Measurements from ENCODE around the gene TBRG1. TPM values are rescaled to one million over a fixed set of nuclear protein-coding genes. Genes with fewer than 3 reads are reported as not detected.

Gene TBRG1
- total RNA-seq, 1 experiment from 2014 or later = 20.6 TPM

DNA sequence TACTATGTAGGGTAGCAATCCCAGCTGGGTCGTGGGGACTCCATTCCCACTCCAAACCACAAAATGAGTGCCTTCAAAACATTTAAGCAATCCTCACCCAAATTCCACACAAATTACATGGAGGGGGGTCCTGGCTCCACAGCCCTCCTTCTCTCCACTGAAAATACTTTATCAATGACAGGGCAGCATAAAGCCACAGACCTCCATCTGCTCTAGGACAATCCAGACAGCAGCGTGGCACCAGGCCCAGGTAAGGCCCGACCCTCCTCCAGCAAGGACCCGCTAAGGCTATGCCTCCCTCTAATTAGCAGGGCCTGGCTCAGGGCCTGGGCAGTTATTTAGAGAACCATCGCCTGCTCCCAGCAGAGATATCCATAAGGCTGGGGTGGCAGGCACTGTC, 11.6 kb upstream of the TBRG1 start, which contains the start of gene PANX3:
Gene PANX3 (plus strand): TSS at position 365 of the 400 bp plus-strand sequence. CDS start 129 bp downstream, outside the sequence.
- H3K4me2 ChIP-seq (ENCODE audit: low read length) = no peak within 1 kb of the TSS
- no TSS peak for BruUV-seq (replicated peaks)
- no peaks in the 10 kb centered on the region for H3K9me3 ChIP-seq (ENCODE audit: low read length)
- no peaks in the 10 kb centered on the region for H3K79me2 ChIP-seq (ENCODE audit: low read length)
- ChIA-PET POLR2A (ENCODE audit: unreplicated experiment) (no interaction called here), CTCF (no interaction called here)
- DNase-seq = no peak
- intact Hi-C loops (cut with micrococcal nuclease) = no loop called here
- H4K20me1 ChIP-seq (ENCODE audit: low read length) = no peaks in the 10 kb centered on the region
- H3K4me1 ChIP-seq (ENCODE audit: insufficient read depth, low read length) = no peaks in the 10 kb centered on the region
- no peaks in the 10 kb centered on the region for H3K36me3 ChIP-seq (ENCODE audit: low read depth, low read length)
- no peaks in the 10 kb centered on the region for H3K9me2 ChIP-seq (replicated peaks; ENCODE audit: low read length)
- ATAC-seq = no peak
- H2AFZ ChIP-seq (ENCODE audit: low read length) = no peak within 1 kb of the TSS
- no peak within 1 kb of the TSS for H3K27ac ChIP-seq (ENCODE audit: low read length)
- H3K4me3 ChIP-seq (ENCODE audit: low read length) = no peak within 1 kb of the TSS
- peaks cover 14% of the 10 kb centered on the region; the same call in 1 of the 2 replicates for H3K27me3 ChIP-seq (ENCODE audit: low read length)
- no peaks in the 10 kb centered on the region for H3F3A ChIP-seq (ENCODE audit: low read length, unreplicated experiment)
- TF ChIP-seq, protein P1, sequence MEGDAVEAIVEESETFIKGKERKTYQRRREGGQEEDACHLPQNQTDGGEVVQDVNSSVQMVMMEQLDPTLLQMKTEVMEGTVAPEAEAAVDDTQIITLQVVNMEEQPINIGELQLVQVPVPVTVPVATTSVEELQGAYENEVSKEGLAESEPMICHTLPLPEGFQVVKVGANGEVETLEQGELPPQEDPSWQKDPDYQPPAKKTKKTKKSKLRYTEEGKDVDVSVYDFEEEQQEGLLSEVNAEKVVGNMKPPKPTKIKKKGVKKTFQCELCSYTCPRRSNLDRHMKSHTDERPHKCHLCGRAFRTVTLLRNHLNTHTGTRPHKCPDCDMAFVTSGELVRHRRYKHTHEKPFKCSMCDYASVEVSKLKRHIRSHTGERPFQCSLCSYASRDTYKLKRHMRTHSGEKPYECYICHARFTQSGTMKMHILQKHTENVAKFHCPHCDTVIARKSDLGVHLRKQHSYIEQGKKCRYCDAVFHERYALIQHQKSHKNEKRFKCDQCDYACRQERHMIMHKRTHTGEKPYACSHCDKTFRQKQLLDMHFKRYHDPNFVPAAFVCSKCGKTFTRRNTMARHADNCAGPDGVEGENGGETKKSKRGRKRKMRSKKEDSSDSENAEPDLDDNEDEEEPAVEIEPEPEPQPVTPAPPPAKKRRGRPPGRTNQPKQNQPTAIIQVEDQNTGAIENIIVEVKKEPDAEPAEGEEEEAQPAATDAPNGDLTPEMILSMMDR (conservative IDR thresholded peaks at IDR 0.05; ENCODE audit: low read depth, low read length) = no peak
- no peak for TF ChIP-seq EZH2 (IDR thresholded peaks at IDR 0.05; ENCODE audit: low read length, unreplicated experiment)
- no peak for TF ChIP-seq EZH2phosphoT487 (IDR thresholded peaks at IDR 0.05; ENCODE audit: borderline replicate concordance, low read length)
- H3K9ac ChIP-seq (ENCODE audit: low read length) = no peak within 1 kb of the TSS

DNA sequence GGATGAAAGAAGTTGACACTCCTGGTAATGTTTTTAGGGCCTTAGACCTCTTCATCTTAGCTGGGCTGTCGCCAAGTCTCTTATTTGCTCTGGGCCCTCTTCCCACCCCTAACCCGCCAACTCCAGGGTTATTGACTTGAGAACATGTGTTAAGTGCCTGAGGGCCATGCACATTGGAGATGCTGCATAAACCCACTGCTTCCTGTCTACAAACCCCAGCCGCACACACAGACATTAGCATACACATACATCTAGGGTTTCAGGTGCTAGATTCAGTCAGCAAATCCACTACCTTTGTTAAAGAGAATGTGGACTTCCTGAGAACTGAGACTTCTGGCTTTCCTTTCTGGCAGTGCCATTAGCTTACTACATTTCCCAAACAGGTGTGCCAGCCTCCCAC, 10.6 kb upstream of the TBRG1 start:
- H3K36me3 ChIP-seq (ENCODE audit: low read depth, low read length) = no peaks in the 10 kb centered on the region
- no peak overlapping the region for H3K4me2 ChIP-seq (ENCODE audit: low read length)
- no peaks in the 10 kb centered on the region for H3F3A ChIP-seq (ENCODE audit: low read length, unreplicated experiment)
- H3K4me3 ChIP-seq (ENCODE audit: low read length) = no peak overlapping the region
- H3K27ac ChIP-seq (ENCODE audit: low read length) = no peak overlapping the region
- peaks cover 18% of the 10 kb centered on the region; the same call in 1 of the 2 replicates for H3K27me3 ChIP-seq (ENCODE audit: low read length)
- DNase-seq = no peak
- no TSS peak for BruUV-seq (replicated peaks)
- H3K9me2 ChIP-seq (replicated peaks; ENCODE audit: low read length) = no peaks in the 10 kb centered on the region
- no peaks in the 10 kb centered on the region for H4K20me1 ChIP-seq (ENCODE audit: low read length)
- ATAC-seq = no peak
- H3K9ac ChIP-seq (ENCODE audit: low read length) = no peak overlapping the region
- no peaks in the 10 kb centered on the region for H3K79me2 ChIP-seq (ENCODE audit: low read length)
- ChIA-PET CTCF (no interaction called here), POLR2A (ENCODE audit: unreplicated experiment) (no interaction called here)
- intact Hi-C loops (cut with micrococcal nuclease) = no loop called here
- TF ChIP-seq, protein P1 (conservative IDR thresholded peaks at IDR 0.05; ENCODE audit: low read depth, low read length) = no peak
- no peak for TF ChIP-seq EZH2phosphoT487 (IDR thresholded peaks at IDR 0.05; ENCODE audit: borderline replicate concordance, low read length)
- TF ChIP-seq EZH2 (IDR thresholded peaks at IDR 0.05; ENCODE audit: low read length, unreplicated experiment) = no peak
- no peak overlapping the region for H2AFZ ChIP-seq (ENCODE audit: low read length)
- no peaks in the 10 kb centered on the region for H3K9me3 ChIP-seq (ENCODE audit: low read length)
- H3K4me1 ChIP-seq (ENCODE audit: insufficient read depth, low read length) = no peaks in the 10 kb centered on the region

- H3K9me3 ChIP-seq (ENCODE audit: low read length) = no peaks in the 10 kb centered on the region
- H3K4me1 ChIP-seq (ENCODE audit: insufficient read depth, low read length) = no peaks in the 10 kb centered on the region
- H3K4me3 ChIP-seq (ENCODE audit: low read length) = no peak overlapping the region
- no peak for ATAC-seq
- POLR2A ChIA-PET (ENCODE audit: unreplicated experiment) = no interaction called here
- no peaks in the 10 kb centered on the region for H3K79me2 ChIP-seq (ENCODE audit: low read length)
- H3K27me3 ChIP-seq (ENCODE audit: low read length) = peaks cover 22% of the 10 kb centered on the region; the same call in 1 of the 2 replicates
- H4K20me1 ChIP-seq (ENCODE audit: low read length) = no peaks in the 10 kb centered on the region
- H2AFZ ChIP-seq (ENCODE audit: low read length) = no peak overlapping the region
- H3F3A ChIP-seq (ENCODE audit: low read length, unreplicated experiment) = no peaks in the 10 kb centered on the region
- DNase-seq = no peak
- BruUV-seq (replicated peaks) = no TSS peak
- no peak overlapping the region for H3K4me2 ChIP-seq (ENCODE audit: low read length)
- no peak for TF ChIP-seq EZH2phosphoT487 (IDR thresholded peaks at IDR 0.05; ENCODE audit: borderline replicate concordance, low read length)
- no peak for TF ChIP-seq EZH2 (IDR thresholded peaks at IDR 0.05; ENCODE audit: low read length, unreplicated experiment)
- TF ChIP-seq, protein P1 (conservative IDR thresholded peaks at IDR 0.05; ENCODE audit: low read depth, low read length) = no peak
- H3K36me3 ChIP-seq (ENCODE audit: low read depth, low read length) = no peaks in the 10 kb centered on the region
- no peak overlapping the region for H3K9ac ChIP-seq (ENCODE audit: low read length)
- H3K9me2 ChIP-seq (replicated peaks; ENCODE audit: low read length) = no peaks in the 10 kb centered on the region
- H3K27ac ChIP-seq (ENCODE audit: low read length) = no peak overlapping the region
- intact Hi-C loops (cut with micrococcal nuclease) = no loop called here
- CTCF ChIA-PET = no interaction called here
Measured at GRCh38 chr11:124612567-124613246, 10.0 kb upstream of the TBRG1 start.
